ENCODE results near the gene MYO10. TPM values are rescaled to one million over a fixed set of nuclear protein-coding genes. Genes with fewer than 3 reads are reported as not detected.
"Not testable (repeated sequence)": the region's sequence is repeated elsewhere in the genome, so short reads cannot be mapped to it uniquely, and the experiment has no call there.

The MYO10 gene
- total RNA-seq (144 and 148 TPM in 2 replicates), polyA plus RNA-seq (20.1 and 36.0 TPM in 2 replicates), polyA minus RNA-seq (128 and 136 TPM in 2 replicates), Bru-seq, nascent RNA (percentile 98 among the genes with signal in this experiment), BruChase-seq, experiment 1, labeled RNA remaining after a 6-hour chase (percentile 90 among the genes with signal in this experiment), BruChase-seq, experiment 2, labeled RNA remaining after a 2-hour chase (percentile 90 among the genes with signal in this experiment)
- 37.7 and 42.0 TPM in 2 replicates for polyA plus RNA-seq (2011; cell fraction: cytosol; rRNA removed)
- polyA plus RNA-seq (2011; cell fraction: nucleus; rRNA removed): 71.0 and 77.6 TPM in 2 replicates
- 66.3 and 73.2 TPM in 2 replicates for polyA plus RNA-seq (2012)
- 8.3 TPM for polyA minus RNA-seq (2011; cell fraction: cytosol; rRNA and poly(A)+ RNA removed)
- 208 and 230 TPM in 2 replicates for polyA minus RNA-seq (2011; cell fraction: nucleus; rRNA and poly(A)+ RNA removed)
- long read RNA-seq, transcript MYO10-205 (4 exons, 1,677 nt): major isoform, 18 of 99 reads
- long read RNA-seq, partial matches to known transcripts: 43 of 99 reads
- long read RNA-seq, other reads (novel, unspliced or antisense): 37 of 99 reads

DNA sequence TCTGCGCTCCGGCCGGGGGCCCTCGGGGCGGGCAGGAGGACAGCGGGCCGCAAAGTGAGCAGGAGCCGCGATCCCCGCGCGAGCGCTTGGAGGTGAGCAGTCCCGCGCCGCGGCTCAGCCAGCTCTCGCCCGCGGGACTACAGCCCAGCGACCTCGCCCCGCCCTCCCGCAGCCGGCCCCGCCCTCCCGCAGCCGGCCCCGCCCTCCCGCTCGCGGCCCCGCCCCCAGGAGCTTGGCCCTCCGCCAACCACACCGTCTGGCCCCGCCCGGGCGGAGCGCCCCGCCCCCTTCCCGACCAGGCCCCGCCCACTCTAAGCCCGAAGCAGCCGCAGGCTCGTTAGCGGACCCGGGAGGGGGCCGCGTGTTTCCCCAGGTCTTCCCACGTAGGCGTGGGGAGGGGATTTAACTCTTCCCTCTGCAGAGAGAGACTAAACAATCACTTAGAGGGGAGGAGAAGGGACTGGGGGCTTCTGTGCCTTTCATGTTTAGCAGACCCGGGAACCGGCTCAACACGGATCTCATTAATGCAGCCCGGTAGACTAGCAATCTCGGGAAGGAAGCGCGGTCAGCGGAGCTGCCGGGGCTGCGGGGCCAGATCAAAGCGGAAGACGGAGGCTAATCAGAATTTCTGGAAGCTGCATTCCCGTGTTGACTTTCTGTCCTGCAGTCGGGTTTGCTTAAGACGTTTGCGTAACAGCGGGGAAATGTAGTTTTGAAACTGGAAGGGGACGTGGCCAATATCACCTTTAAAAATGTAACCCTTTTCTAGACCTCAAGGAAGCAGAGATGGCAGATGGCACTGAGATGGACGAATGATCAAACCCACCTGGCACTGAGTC, at the start of gene MYO10:
MYO10 (minus strand) TSS at position 139 of the 839 bp plus-strand sequence. CDS start 480 bp downstream, outside the sequence.
- Histone ChIP-seq H3K9me3 (replicated peaks; ENCODE audit: control insufficient read depth, insufficient read depth, low read length) (no peaks in the 10 kb centered on the region), H3K79me2 (ENCODE audit: control insufficient read depth, insufficient read depth, low read length) (peaks cover 47% of the 10 kb centered on the region), H2AFZ (ENCODE audit: low read depth, low read length) (peak within 1 kb of the TSS; percentile 95), H3K4me3 (replicated peaks in 1 of 3; ENCODE audit: insufficient read depth in 1 of 3, low read depth in 1 of 3, low read length in 3 of 3) (peak within 1 kb of the TSS; percentile 83 to 99 (median 97)), H3K4me2 (ENCODE audit: insufficient read depth, low read length) (peak within 1 kb of the TSS; percentile 95), H3K9me1 (replicated peaks; ENCODE audit: control insufficient read depth, extremely low read depth, insufficient read depth, low read length) (no peaks in the 10 kb centered on the region), H3K36me3 (ENCODE audit: control insufficient read depth in 2 of 2, extremely low read depth in 1 of 2, insufficient read depth in 2 of 2, low read length in 2 of 2) (no peaks in the 10 kb centered on the region), H3K4me1 (ENCODE audit: control insufficient read depth, extremely low read depth, insufficient read depth, low read length) (peaks cover 38% of the 10 kb centered on the region), H4K20me1 (replicated peaks; ENCODE audit: control insufficient read depth, extremely low read depth, insufficient read depth, low read length) (peaks cover 10% of the 10 kb centered on the region), H3K27ac (ENCODE audit: insufficient read depth, low read depth, low read length) (peak within 1 kb of the TSS; percentile 81), H3K9ac (replicated peaks; ENCODE audit: extremely low read depth, insufficient read depth, low read length) (peak within 1 kb of the TSS; percentile 90), H3K27me3 (ENCODE audit: control insufficient read depth in 2 of 2, insufficient read depth in 2 of 2, low read length in 2 of 2) (no peaks in the 10 kb centered on the region)
- DNase-seq (ENCODE audit: low read depth, low spot score) (peak; percentile 86), FAIRE-seq (peak; percentile 93)
- CTCF ChIA-PET: interaction anchor here (0.7 to 12.0 kb wide), 12 partner anchors 13 to 254 kb away, joined by 3 to 257 read pairs (median 5); no protein-coding TSS in a partner anchor
- no peak for TF ChIP-seq MAX (IDR thresholded peaks at IDR 0.05; ENCODE audit: insufficient read depth, insufficient read length)
- no peak for TF ChIP-seq EZH2 (IDR thresholded peaks at IDR 0.05; ENCODE audit: borderline replicate concordance, low read depth, low read length, severe bottlenecking)
- no peak for TF ChIP-seq JUN (IDR thresholded peaks at IDR 0.05; ENCODE audit: borderline replicate concordance, insufficient read depth, insufficient read length, low read depth)
- peak; percentile 43 for TF ChIP-seq FOS (IDR thresholded peaks at IDR 0.05; ENCODE audit: borderline replicate concordance, insufficient read depth, low read length)
- no peak for TF ChIP-seq CTCF (IDR thresholded peaks at IDR 0.05; ENCODE audit: extremely low read depth in 1 of 2, insufficient read depth in 1 of 2, low read depth in 1 of 2, low read length in 2 of 2)
- TF ChIP-seq MYC (IDR thresholded peaks at IDR 0.05; ENCODE audit: low read depth, low read length): no peak
- peak; percentile 43 for TF ChIP-seq GATA2 (IDR thresholded peaks at IDR 0.05; ENCODE audit: insufficient read depth, insufficient read length, low read depth, low read length)
- TF ChIP-seq POLR2AphosphoS5 (IDR thresholded peaks at IDR 0.05; ENCODE audit: insufficient read depth, low read depth, low read length): peak; percentile 78
- TF ChIP-seq POLR2A (IDR thresholded peaks at IDR 0.05; ENCODE audit: low read depth, low read length): peak; percentile 76
- POLR2A ChIA-PET: interaction anchor here (0.6 to 1.4 kb wide), 7 partner anchors 22 to 253 kb away, joined by 3 to 7 read pairs (median 4); no protein-coding TSS in a partner anchor
- intact Hi-C loops (cut with micrococcal nuclease): loop anchor here (1.0 to 10.0 kb wide), 6 partner anchors 22 to 242 kb away; no protein-coding TSS in a partner anchor
- dilution Hi-C loops (cut with MboI; ENCODE audit: extremely low pct_ligation_motif_present, low sequenced_read_pairs): no loop called here
- TSS peak; percentile 52 for BruUV-seq (replicated peaks)

- intact Hi-C loops (cut with micrococcal nuclease); dilution Hi-C loops (cut with MboI; ENCODE audit: extremely low pct_ligation_motif_present, low sequenced_read_pairs): not testable (repeated sequence)
These were observed 49.2 kb upstream of the MYO10 start for GRCh38 chr5:16985304-16985703.

More at GRCh38 chr5:16985304-16985703, 49.2 kb upstream of the MYO10 start:
- H3K27ac ChIP-seq (ENCODE audit: insufficient read depth, low read depth, low read length); H3K79me2 ChIP-seq (ENCODE audit: control insufficient read depth, insufficient read depth, low read length); POLR2A ChIA-PET; H3K9me1 ChIP-seq (replicated peaks; ENCODE audit: control insufficient read depth, extremely low read depth, insufficient read depth, low read length); H3K4me2 ChIP-seq (ENCODE audit: insufficient read depth, low read length); H3K36me3 ChIP-seq (ENCODE audit: control insufficient read depth in 2 of 2, extremely low read depth in 1 of 2, insufficient read depth in 2 of 2, low read length in 2 of 2); H3K9ac ChIP-seq (replicated peaks; ENCODE audit: extremely low read depth, insufficient read depth, low read length); H3K4me3 ChIP-seq (replicated peaks in 1 of 3; ENCODE audit: insufficient read depth in 1 of 3, low read depth in 1 of 3, low read length in 3 of 3); H3K9me3 ChIP-seq (replicated peaks; ENCODE audit: control insufficient read depth, insufficient read depth, low read length); DNase-seq (ENCODE audit: low read depth, low spot score); BruUV-seq (replicated peaks); H4K20me1 ChIP-seq (replicated peaks; ENCODE audit: control insufficient read depth, extremely low read depth, insufficient read depth, low read length); H3K27me3 ChIP-seq (ENCODE audit: control insufficient read depth in 2 of 2, insufficient read depth in 2 of 2, low read length in 2 of 2); H2AFZ ChIP-seq (ENCODE audit: low read depth, low read length); FAIRE-seq: not testable (repeated sequence)
- CTCF ChIA-PET: interaction anchor here (0.5 to 1.9 kb wide), 2 partner anchors 82 to 147 kb away, joined by 3 to 6 read pairs; no protein-coding TSS in a partner anchor
- peaks cover 15% of the 10 kb centered on the region for H3K4me1 ChIP-seq (ENCODE audit: control insufficient read depth, extremely low read depth, insufficient read depth, low read length)
